UCSD-AML1 (cell line): ENCODE data around the gene ZNF407.

Experiments used
- DNase-seq: peaks from one replicate; lab custom pipeline; 2025; ENCODE audit not compliant: unreplicated experiment; lab: John Stamatoyannopoulos, UW

Gene ZNF407

DNA sequence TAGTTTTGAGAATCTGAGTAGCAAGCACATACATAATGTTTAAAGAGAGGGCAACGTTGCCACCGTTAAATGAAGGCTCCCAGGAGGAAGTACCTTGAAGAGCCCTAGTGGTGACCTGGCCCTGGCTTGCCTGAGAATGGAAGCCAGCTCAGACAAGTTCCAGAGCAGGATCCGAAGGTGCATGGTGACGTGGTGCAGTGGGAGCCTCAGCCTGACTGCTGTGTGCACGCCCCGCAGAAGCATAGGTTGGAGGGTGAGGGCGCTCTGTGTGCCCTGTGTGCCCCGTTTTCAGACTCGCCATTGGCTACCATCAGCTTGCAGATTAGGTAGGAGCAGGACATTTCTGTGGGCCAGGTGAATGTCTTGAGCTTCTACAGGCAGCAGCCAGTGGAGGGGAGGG is 68.2 kb downstream of the ZNF407 start:
- DNase-seq, result no peak

- DNase-seq, result no peak
Measured at GRCh38 chr18:74669136-74669798, 71.6 kb downstream of the ZNF407 start.

DNA sequence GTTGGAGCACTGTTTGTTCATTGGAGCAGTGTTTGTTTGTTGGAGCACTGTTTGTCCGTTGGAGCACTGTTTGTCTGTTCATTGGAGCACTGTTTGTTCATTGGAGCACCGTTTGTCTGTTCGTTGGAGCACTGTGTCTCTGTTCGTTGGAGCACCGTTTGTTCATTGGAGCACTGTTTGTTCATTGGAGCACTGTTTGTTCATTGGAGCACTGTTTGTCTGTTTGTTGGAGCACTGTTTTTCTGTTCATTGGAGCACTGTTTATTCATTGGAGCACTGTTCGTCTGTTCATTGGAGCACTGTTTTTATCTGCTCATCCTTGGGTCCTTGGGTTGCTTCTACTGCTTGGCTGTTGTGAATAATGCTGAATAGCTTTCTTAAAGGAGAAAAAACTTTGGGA is 74.7 kb downstream of the ZNF407 start:
- DNase-seq, result no peak

DNA sequence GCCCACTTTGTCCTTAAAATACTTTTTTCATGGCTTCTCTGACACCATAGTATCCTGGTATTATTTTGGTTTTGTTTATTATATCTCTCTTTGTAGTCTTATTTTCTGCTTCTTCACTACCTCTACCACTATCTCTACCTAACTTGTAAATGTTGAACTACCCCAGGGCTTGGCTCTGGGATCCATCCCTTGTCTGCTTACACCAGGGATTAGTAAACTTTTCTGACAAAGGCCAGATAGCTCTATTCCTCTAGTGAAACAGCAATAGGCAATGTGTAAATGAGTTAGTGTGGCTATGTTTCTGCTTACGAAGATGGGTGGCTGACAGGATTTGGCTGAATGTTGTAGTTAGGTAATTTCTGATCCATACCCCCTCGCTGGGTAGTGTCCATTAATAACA is 76.8 kb downstream of the ZNF407 start:
- no peak for DNase-seq

- no peak for DNase-seq
Measured at GRCh38 chr18:74679006-74679678, 81.5 kb downstream of the ZNF407 start.

DNA sequence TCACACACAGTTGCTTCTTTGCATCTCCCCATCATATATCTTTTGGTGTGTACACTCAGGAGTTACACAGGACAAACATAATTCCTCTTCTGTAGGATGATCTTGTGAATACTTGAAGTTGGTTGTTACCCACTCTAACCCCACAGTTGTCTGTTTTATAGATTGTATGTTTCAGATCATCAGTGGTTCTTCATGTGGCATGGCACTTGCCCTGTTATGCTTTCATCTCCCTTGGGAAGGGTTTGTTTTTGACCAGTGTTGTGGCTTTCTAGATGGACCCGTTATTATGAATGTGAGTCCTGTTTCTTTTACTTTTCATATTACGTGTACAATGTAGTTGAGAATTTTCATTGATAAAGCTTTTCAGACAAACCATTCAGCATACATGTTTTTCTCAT is 82.0 kb downstream of the ZNF407 start:
- no peak for DNase-seq

GRCh38 chr18:74682141-74682990 is 84.7 kb downstream of the ZNF407 start:
- no peak for DNase-seq

- DNase-seq, result no peak
Measured at GRCh38 chr18:74682991-74683297, 85.3 kb downstream of the ZNF407 start.

DNA sequence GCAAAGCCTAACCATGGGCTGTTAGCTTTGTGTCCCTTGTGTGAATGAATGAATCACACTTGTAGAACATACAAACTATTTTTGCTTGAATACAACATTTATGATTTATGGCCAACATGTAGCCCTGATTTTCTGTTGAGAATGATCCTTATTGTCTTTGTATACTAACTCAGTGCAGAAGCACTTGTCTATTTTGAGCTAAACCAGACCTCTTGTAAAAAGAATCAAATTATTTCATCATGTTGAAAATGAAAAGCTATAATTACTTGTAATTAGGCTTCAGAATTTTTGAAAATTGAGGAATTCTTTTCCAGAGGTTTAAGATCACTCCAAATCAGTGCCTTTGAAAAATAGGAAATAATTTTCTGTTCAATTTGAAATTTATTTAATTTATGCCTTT is 85.9 kb downstream of the ZNF407 start:
- no peak for DNase-seq

DNA sequence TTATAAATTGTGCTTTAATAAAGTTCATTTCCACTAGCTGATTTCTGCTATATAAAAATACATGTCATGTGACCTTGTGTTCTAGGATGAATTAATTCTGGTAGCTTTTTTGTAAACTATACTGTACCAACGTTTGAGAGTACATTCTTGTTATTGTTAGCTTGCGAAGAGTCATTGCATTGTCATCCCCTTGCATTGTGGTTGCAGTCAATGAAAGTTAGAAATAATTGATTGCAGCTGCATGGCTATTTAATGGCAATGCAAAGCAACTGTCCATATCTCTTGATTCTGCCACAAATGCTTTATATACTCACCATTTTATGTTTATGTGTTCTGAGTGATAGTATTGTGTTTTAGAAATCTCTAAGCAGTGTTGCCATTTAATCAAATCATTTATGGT is 91.6 kb downstream of the ZNF407 start:
- no peak for DNase-seq

DNA sequence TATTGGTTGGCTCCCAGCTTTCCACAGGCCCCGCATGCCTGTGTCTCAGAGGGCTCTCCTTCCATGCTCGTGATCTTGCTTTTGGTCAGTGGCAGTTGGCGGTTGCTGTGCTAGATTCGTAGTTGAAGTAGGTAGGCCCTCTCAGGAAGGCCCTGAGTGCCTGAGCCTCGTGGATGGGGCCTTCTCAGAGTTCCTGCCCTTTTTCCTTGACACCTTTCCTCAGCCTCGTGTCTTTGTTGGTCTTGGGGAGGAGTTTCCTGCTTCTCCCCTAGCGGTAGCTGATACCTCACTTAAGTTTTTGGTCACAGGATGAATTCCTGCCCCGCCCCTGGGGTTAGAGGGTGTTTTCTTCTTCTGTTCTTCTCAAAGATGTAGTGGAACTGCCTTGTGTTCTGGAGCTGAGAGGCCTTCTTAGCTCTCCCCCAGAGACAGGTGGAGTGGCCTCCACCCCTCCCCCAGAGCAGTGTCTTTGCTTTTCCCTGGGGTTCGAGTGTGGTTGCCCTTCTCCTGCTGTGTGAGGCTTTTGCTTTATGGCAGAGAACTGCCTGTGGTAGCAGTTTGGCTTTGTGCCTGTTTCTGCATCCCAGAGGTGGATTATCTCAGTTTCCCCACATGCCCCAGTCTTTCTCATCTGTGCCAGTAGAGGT is 94.8 kb downstream of the ZNF407 start:
- no peak for DNase-seq

- DNase-seq, result no peak
Measured at GRCh38 chr18:74694436-74694835, 96.8 kb downstream of the ZNF407 start.

GRCh38 chr18:74695170-74695569 is 97.5 kb downstream of the ZNF407 start:
- no peak for DNase-seq

DNA sequence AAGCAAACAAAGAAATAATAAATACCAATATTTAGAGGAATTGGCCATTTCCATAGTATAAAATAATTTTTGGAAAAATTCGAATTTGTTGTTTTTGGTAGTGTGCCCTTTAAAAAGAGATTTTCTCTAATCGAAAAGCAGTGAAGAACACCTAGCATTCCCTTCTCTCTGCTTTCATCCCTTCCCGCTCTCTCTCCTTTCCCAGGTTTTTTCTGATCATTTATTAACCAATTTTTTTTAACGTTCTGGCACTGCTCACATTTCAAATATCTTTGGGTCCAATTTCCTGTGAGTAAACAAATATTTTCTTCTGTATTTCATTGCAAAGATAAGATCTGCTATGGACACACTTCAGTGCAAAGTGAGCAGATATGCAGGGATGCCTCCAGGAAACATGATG is 101.2 kb downstream of the ZNF407 start:
- no peak for DNase-seq

GRCh38 chr18:74699455-74699854 is 101.8 kb downstream of the ZNF407 start:
- no peak for DNase-seq

GRCh38 chr18:74702950-74703349 is 105.3 kb downstream of the ZNF407 start:
- no peak for DNase-seq

- DNase-seq, result no peak
Measured at GRCh38 chr18:74708169-74708568, 110.5 kb downstream of the ZNF407 start.

DNA sequence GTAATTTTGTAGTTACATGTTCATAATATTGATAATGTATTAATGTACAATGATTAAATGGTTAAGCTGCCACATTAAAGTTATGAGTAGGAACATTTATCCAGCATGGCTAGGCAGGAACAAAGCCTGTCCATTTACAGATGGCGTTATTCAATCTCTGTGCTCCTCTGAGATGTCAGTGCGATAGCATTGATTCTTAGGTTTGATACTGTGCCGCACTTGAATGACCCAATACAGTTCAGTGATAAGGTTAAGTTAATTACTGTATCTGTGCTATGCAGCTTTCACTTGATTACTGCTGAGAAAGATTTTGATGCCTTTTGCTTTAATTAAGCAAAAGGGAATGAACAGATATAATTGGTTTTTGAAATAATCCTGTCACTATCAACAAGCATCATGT is 111.8 kb downstream of the ZNF407 start:
- no peak for DNase-seq

GRCh38 chr18:74714120-74714519 is 116.5 kb downstream of the ZNF407 start:
- no peak for DNase-seq

DNA sequence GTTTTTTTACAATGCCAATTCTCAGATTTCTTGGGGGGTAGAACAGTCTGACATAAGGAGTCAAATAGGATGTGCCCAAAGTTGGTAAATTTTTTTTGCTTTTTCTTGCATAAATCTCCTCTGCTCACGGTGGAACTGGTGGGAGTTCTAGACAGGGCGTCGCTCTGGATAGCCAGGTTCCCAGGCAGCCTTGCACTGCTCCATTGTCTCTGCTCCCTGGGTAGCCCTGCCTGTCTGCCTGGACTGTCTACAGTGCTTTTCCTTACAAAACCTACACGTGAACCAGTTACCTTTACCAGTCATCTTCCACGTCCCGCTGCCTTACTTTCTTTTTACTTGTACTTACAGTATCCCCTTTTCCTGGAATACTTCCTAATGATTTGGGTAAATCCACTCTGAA is 117.1 kb downstream of the ZNF407 start:
- DNase-seq, result no peak

DNA sequence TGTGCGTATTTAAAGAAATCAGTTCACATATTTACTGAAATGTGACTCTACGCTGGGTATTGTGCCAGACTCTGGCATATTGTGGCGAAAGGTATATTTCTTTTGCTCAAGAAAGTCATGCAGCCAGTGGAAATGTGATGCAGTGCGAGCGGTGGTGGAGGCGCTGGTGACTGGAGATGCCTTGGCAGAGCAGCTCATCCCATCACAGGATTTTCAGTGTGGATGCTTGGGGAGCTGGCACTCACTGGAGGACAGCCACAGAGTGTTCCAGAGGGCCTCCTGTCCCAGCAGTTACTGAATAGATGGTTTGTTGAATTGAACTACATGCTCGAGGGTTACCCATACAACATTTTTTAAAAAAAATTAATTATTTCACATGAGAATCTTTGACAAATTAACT is 117.6 kb downstream of the ZNF407 start:
- DNase-seq, result no peak
